Osteocyte (in vitro differentiated cells): Measurements from ENCODE around the gene EIF2S2. TPM values are rescaled to one million over a fixed set of nuclear protein-coding genes. Genes with fewer than 3 reads are reported as not detected.

Experiments used
- DNase-seq: peaks from one replicate; pipeline ENCODE4 v3.0.0; 2021; ENCODE audit warnings: mixed read lengths; ENCODE audit not compliant: unreplicated experiment; ENCODE audit errors: extremely low spot score
- H3K27ac Mint-ChIP-seq: one replicate; pipeline ENCODE4 v1.8.0; 2021; ENCODE audit warnings: mild to moderate bottlenecking, mixed read lengths; ENCODE audit not compliant: unreplicated experiment
- H3K27me3 Mint-ChIP-seq: one replicate; pipeline ENCODE4 v1.8.0; 2021; ENCODE audit warnings: mixed read lengths; ENCODE audit not compliant: unreplicated experiment
- H3K36me3 Mint-ChIP-seq: one replicate; pipeline ENCODE4 v1.8.0; 2021; ENCODE audit warnings: mixed read lengths; ENCODE audit not compliant: unreplicated experiment
- H3K4me1 Mint-ChIP-seq: one replicate; pipeline ENCODE4 v1.8.0; 2021; ENCODE audit warnings: mixed read lengths; ENCODE audit not compliant: unreplicated experiment
- H3K4me3 Mint-ChIP-seq: one replicate; pipeline ENCODE4 v1.8.0; 2021; ENCODE audit warnings: mild to moderate bottlenecking, moderate library complexity, mixed read lengths; ENCODE audit not compliant: unreplicated experiment
- H3K9me3 Mint-ChIP-seq: one replicate; pipeline ENCODE4 v1.8.0; 2021; ENCODE audit warnings: mixed read lengths; ENCODE audit not compliant: unreplicated experiment
- CTCF ChIP-seq: fragments of 200-600 bp; sonication (generic); IDR thresholded peaks from 2 replicates; pipeline ENCODE4 v1.5.0; 2021; ENCODE audit warnings: antibody characterized with exemption, mild to moderate bottlenecking, moderate library complexity
- total RNA-seq: library from RNA; stranded (reverse); gene quantifications from 2 replicates; pipeline ENCODE4 v1.2.1, GENCODE V29; 2021

The EIF2S2 gene
- total RNA-seq, 1 donor from 2014 or later = 87.9 TPM

- H3K27ac Mint-ChIP-seq = peak overlapping the region; percentile 44
- no peak for TF ChIP-seq CTCF
- H3K36me3 Mint-ChIP-seq = peaks cover 59% of the 10 kb centered on the region
- DNase-seq = no peak
- H3K4me3 Mint-ChIP-seq = no peak overlapping the region
- H3K9me3 Mint-ChIP-seq = no peaks in the 10 kb centered on the region
- H3K27me3 Mint-ChIP-seq = no peaks in the 10 kb centered on the region
- no peaks in the 10 kb centered on the region for H3K4me1 Mint-ChIP-seq
Observed at GRCh38 chr20:34098570-34098969, 13.5 kb downstream of the EIF2S2 start.

- TF ChIP-seq CTCF = no peak
- Mint-ChIP-seq H3K27me3 (no peaks in the 10 kb centered on the region), H3K4me1 (no peaks in the 10 kb centered on the region), H3K36me3 (peaks cover 58% of the 10 kb centered on the region), H3K4me3 (no peak overlapping the region), H3K9me3 (no peaks in the 10 kb centered on the region), H3K27ac (no peak overlapping the region)
- no peak for DNase-seq
Observed at GRCh38 chr20:34096699-34097444, 15.2 kb downstream of the EIF2S2 start.

DNA sequence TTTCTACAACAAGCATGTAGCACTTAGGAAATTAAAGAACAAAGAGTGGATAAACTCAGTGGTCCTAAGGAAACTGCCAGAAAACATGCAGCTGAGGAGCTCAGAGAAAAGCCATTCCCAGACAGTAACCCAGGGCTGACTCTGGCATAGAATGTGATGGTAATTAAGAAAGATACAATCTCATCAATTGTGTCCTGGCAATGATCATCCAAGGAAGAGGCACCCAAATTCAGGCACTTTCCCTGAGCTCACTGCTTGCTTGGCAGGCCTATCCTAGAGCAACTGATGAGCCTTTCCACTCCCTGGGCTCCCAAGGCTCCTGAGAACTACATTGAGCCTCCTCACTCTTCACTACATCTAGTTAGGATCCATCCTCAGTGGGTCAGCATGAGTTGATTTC lies 16.2 kb downstream of the EIF2S2 start:
- H3K4me1 Mint-ChIP-seq = no peaks in the 10 kb centered on the region
- peaks cover 62% of the 10 kb centered on the region for H3K36me3 Mint-ChIP-seq
- no peak for TF ChIP-seq CTCF
- no peak for DNase-seq
- H3K27me3 Mint-ChIP-seq = no peaks in the 10 kb centered on the region
- no peak overlapping the region for H3K27ac Mint-ChIP-seq
- H3K4me3 Mint-ChIP-seq = no peak overlapping the region
- no peaks in the 10 kb centered on the region for H3K9me3 Mint-ChIP-seq

GRCh38 chr20:34093895-34094294 lies 18.1 kb downstream of the EIF2S2 start:
- Mint-ChIP-seq H3K4me1 (no peaks in the 10 kb centered on the region), H3K9me3 (no peaks in the 10 kb centered on the region), H3K4me3 (no peak overlapping the region), H3K36me3 (peaks cover 70% of the 10 kb centered on the region), H3K27me3 (no peaks in the 10 kb centered on the region), H3K27ac (no peak overlapping the region)
- no peak for DNase-seq
- no peak for TF ChIP-seq CTCF

GRCh38 chr20:34091637-34092200 lies 20.3 kb downstream of the EIF2S2 start:
- Mint-ChIP-seq H3K27me3 (no peaks in the 10 kb centered on the region), H3K4me3 (no peak overlapping the region), H3K27ac (no peak overlapping the region), H3K9me3 (no peaks in the 10 kb centered on the region), H3K4me1 (no peaks in the 10 kb centered on the region), H3K36me3 (peaks cover 69% of the 10 kb centered on the region)
- DNase-seq = no peak
- TF ChIP-seq CTCF = no peak
